ENCODE data around the gene WSB2.

Gene WSB2

DNA sequence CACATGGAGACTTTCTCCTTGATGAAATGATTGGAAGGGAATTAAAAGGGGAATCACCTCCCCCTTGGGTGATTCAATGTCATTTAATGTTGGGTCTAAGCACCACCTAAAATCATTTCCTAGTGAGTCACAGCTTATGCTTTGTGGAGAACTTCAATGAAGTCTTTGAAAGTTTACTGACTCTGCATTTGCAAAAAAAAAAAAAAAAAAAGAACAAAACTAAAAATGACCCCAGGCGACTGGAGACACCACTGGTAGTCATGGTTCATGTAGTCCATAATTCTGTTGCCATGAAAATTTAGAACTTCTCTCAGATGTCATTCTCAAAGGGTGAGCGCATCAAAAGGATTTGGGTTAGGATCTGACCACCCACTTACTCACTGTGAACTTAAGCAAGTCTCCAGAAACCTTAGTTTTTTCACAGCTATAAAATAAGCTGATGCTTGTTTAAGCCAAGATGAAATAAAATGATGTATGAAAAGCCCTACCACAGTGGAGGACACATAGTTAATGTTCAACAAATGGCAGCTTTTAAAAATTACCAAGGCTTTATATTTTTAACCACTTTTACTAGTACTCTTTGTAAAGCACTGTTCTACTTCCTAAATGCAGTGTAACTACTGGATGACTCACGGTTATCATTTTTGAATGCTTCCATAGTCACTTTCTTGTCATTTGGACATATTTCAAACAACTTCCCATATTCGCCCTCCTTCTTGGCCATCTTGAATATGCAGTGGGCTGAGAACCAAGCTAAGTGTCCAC is 74.1 kb downstream of the WSB2 start:
- no peak for DNase-seq (ENCODE audit: low read depth)

DNA sequence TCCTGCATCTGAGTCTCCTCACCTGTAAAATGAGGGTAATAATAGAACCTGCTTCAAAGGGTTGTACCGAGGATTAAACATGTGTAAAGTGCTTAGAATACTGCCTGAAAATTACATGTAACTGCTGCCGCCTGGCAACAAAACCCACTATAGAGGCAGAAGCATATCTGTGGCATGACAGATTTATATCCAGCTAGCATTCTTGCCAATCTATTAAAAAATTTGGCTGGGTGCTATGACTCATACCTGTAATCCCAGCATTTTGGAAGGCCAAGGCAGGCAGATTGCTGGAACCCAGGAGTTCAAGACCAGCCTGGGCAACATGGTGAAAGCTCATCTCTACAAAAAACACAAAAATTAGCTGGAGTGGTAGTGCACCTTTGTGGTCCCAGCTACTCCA is 75.8 kb downstream of the WSB2 start:
- DNase-seq (ENCODE audit: low read depth), result no peak
